GM23338 (cell line): ENCODE measurements around the gene TJP1. TPM values are rescaled to one million over a fixed set of nuclear protein-coding genes. Genes with fewer than 3 reads are reported as not detected.

Experiments
- ATAC-seq: fragments of 200-7000 bp; cut with Tn5 transposase; 3 replicates; pipeline ENCODE4 v1.9.1; 2020
- DNase-seq: peaks from one replicate; pipeline ENCODE4 v3.0.0-alpha.2; 2015; ENCODE audit warnings: low spot score
- H2AFZ ChIP-seq: fragments of 200-600 bp; sonication (generic); 2 replicates; pipeline ENCODE4 v1.8.0; 2016; ENCODE audit warnings: antibody characterized with exemption, mild to moderate bottlenecking, moderate library complexity
- H3F3A ChIP-seq: fragments of 200-600 bp; sonication (generic); replicated peaks from 2 replicates; pipeline ENCODE4 v1.8.0; 2017; ENCODE audit warnings: antibody characterized with exemption, mixed run types, low read depth
- H3K27ac ChIP-seq: fragments of 200-600 bp; sonication (generic); 2 replicates; pipeline ENCODE4 v1.6.1; 2016; ENCODE audit warnings: low read depth
- H3K27me3 ChIP-seq: fragments of 200-600 bp; sonication (generic); 2 replicates; pipeline ENCODE4 v1.8.0; 2016; ENCODE audit warnings: mild to moderate bottlenecking, mixed run types, moderate library complexity; ENCODE audit not compliant: insufficient read depth
- H3K36me3 ChIP-seq: fragments of 200-600 bp; sonication (generic); 2 replicates; pipeline ENCODE4 v1.8.0; 2016; ENCODE audit warnings: mild to moderate bottlenecking; ENCODE audit not compliant: insufficient read depth
- H3K4me1 ChIP-seq: fragments of 200-600 bp; sonication (generic); 2 replicates; pipeline ENCODE4 v1.8.0; 2016; ENCODE audit warnings: mild to moderate bottlenecking, moderate library complexity; ENCODE audit not compliant: insufficient read depth
- H3K4me2 ChIP-seq: fragments of 200-600 bp; sonication (generic); 2 replicates; pipeline ENCODE4 v1.7.1; 2017; ENCODE audit warnings: mixed run types
- H3K4me3 ChIP-seq: fragments of 200-600 bp; sonication (generic); 2 replicates; pipeline ENCODE4 v1.6.1; 2016; ENCODE audit warnings: mixed run types
- H3K79me2 ChIP-seq: fragments of 200-600 bp; sonication (generic); replicated peaks from 2 replicates; pipeline ENCODE4 v1.8.0; 2017; ENCODE audit warnings: mild to moderate bottlenecking; ENCODE audit not compliant: insufficient read depth
- H3K9me2 ChIP-seq: fragments of 200-600 bp; sonication (generic); 2 replicates; pipeline ENCODE4 v1.8.0; 2017; ENCODE audit not compliant: insufficient read depth
- H4K20me1 ChIP-seq: fragments of 200-600 bp; sonication (generic); replicated peaks from 2 replicates; pipeline ENCODE4 v1.8.0; 2017; ENCODE audit warnings: mild to moderate bottlenecking; ENCODE audit not compliant: insufficient read depth
- H3K27ac Mint-ChIP-seq: 2 replicates; pipeline ENCODE4 v1.8.0; 2020; ENCODE audit warnings: inconsistent platforms, mild to moderate bottlenecking, moderate library complexity, mixed read lengths
- H3K27me3 Mint-ChIP-seq: 3 replicates; pipeline ENCODE4 v1.8.0; 2022; ENCODE audit warnings: low read depth, mild to moderate bottlenecking, moderate library complexity, mixed read lengths, inconsistent platforms; ENCODE audit not compliant: insufficient read depth, poor library complexity
- H3K36me3 Mint-ChIP-seq: 3 replicates; pipeline ENCODE4 v1.8.0; 2021; ENCODE audit warnings: low read depth, mild to moderate bottlenecking, inconsistent platforms, moderate library complexity, mixed read lengths
- H3K4me1 Mint-ChIP-seq: 3 replicates; pipeline ENCODE4 v1.8.0; 2020; ENCODE audit warnings: mild to moderate bottlenecking, inconsistent platforms, mixed read lengths
- H3K4me3 Mint-ChIP-seq: 3 replicates; pipeline ENCODE4 v1.8.0; 2021; ENCODE audit warnings: moderate library complexity, mild to moderate bottlenecking, inconsistent platforms, mixed read lengths
- H3K9me3 Mint-ChIP-seq: 3 replicates; pipeline ENCODE4 v1.8.0; 2020; ENCODE audit warnings: moderate library complexity, mild to moderate bottlenecking, inconsistent platforms, mixed read lengths
- CREB1 ChIP-seq: fragments of 250-450 bp; sonication (Bioruptor Pico); IDR thresholded peaks from 2 replicates; pipeline ENCODE4 v1.5.0; 2020; ENCODE audit warnings: low read depth, mild to moderate bottlenecking, moderate library complexity
- CTCF ChIP-seq, 2 experiments: fragments of 200-600 bp in 1 of 2; sonication (generic) in 1 of 2; conservative IDR thresholded peaks; 2 replicates each; pipeline versions ENCODE4 v1.5.1 to v1.6.1; 2016 to 2017; ENCODE audit warnings: antibody characterized with exemption in 2 of 2, low read depth in 2 of 2, mild to moderate bottlenecking in 2 of 2, moderate library complexity in 1 of 2
- EZH2 ChIP-seq: fragments of 200-600 bp; sonication (generic); IDR thresholded peaks from one replicate; pipeline ENCODE4 v1.8.0; 2017; ENCODE audit warnings: antibody characterized with exemption, mild to moderate bottlenecking, low read depth; ENCODE audit not compliant: unreplicated experiment
- EZH2phosphoT487 ChIP-seq: fragments of 200-600 bp; sonication (generic); IDR thresholded peaks from one replicate; pipeline ENCODE4 v1.8.1; 2018; ENCODE audit warnings: antibody characterized with exemption; ENCODE audit not compliant: unreplicated experiment
- NANOG ChIP-seq: IDR thresholded peaks from 2 replicates; pipeline ENCODE4 v1.6.1; 2016; ENCODE audit warnings: antibody characterized with exemption, borderline replicate concordance
- POLR2AphosphoS5 ChIP-seq: IDR thresholded peaks from 2 replicates; pipeline ENCODE4 v1.6.1; 2016; ENCODE audit warnings: antibody characterized with exemption, low read depth
- REST ChIP-seq: IDR thresholded peaks from one replicate; pipeline ENCODE4 v1.6.1; 2018; ENCODE audit warnings: antibody characterized with exemption; ENCODE audit not compliant: unreplicated experiment
- STAT1 ChIP-seq: IDR thresholded peaks from one replicate; pipeline ENCODE4 v1.6.1; 2016; ENCODE audit warnings: antibody characterized with exemption; ENCODE audit not compliant: unreplicated experiment
- ZNF114 ChIP-seq: fragments of 250-450 bp; sonication (Bioruptor Pico); IDR thresholded peaks from 2 replicates; pipeline ENCODE4 v1.5.0; 2020; ENCODE audit warnings: mild to moderate bottlenecking, moderate library complexity
- ZNF331 ChIP-seq: fragments of 250-450 bp; sonication (Bioruptor Pico); IDR thresholded peaks from 2 replicates; pipeline ENCODE4 v1.5.0; 2020; ENCODE audit warnings: low read depth, mild to moderate bottlenecking, moderate library complexity
- polyA plus RNA-seq: library from polyadenylated mRNA; unstranded; fragments of >200 nt; fragmentation: Nextera tagmentation; extraction: Ambion mirVana; gene quantifications from 2 replicates; pipeline ENCODE4 v1.2.1, GENCODE V29; 2016
- total RNA-seq: library from RNA; depleted of rRNA; stranded (reverse); fragments of >200 nt; shearing (Covaris generic); gene quantifications from 2 replicates; pipeline ENCODE4 v1.2.3, GENCODE V29; 2014

The TJP1 gene
- total and polyA plus RNA-seq, 2 experiments from 2014 or later = 76.2 to 116 TPM

GRCh38 chr15:29822684-29823459 is 604 bp upstream of the TJP1 start:
- Mint-ChIP-seq H3K36me3 (no peaks in the 10 kb centered on the region), H3K27ac (peak overlapping the region; percentile 84), H3K27me3 (peaks cover 5% of the 10 kb centered on the region), H3K4me1 (peaks cover 21% of the 10 kb centered on the region), H3K9me3 (no peaks in the 10 kb centered on the region), H3K4me3 (peak overlapping the region; percentile 91)
- peak; percentile 70 for DNase-seq
- Histone ChIP-seq H3K79me2 (peaks cover 34% of the 10 kb centered on the region), H2AFZ (peak overlapping the region; percentile 99), H3K27ac (peak overlapping the region; percentile 78; the same call in 1 of the 2 replicates), H3K4me1 (peaks cover 15% of the 10 kb centered on the region), H4K20me1 (peaks cover 10% of the 10 kb centered on the region; the same call in 1 of the 2 replicates), H3F3A (no peaks in the 10 kb centered on the region), H3K4me2 (peak overlapping the region; percentile 88), H3K36me3 (no peaks in the 10 kb centered on the region), H3K9me2 (no peaks in the 10 kb centered on the region), H3K4me3 (peak overlapping the region; percentile 52), H3K27me3 (peaks cover 7% of the 10 kb centered on the region; the same call in 1 of the 2 replicates)
- peak; percentile 23 for ATAC-seq
- TF ChIP-seq REST = no peak
- TF ChIP-seq EZH2phosphoT487 = no peak
- no peak for TF ChIP-seq ZNF331 (CRISPR knock-in tag)
- no peak for TF ChIP-seq ZNF114 (CRISPR knock-in tag)
- no peak for TF ChIP-seq STAT1
- TF ChIP-seq POLR2AphosphoS5 = no peak
- TF ChIP-seq NANOG = no peak
- no peak for TF ChIP-seq EZH2

GRCh38 chr15:29821416-29822099 is 710 bp downstream of the TJP1 start:
- Mint-ChIP-seq H3K36me3 (peaks cover 9% of the 10 kb centered on the region; the same call in 2 of the 3 replicates), H3K9me3 (no peaks in the 10 kb centered on the region), H3K4me3 (peak overlapping the region; percentile 91), H3K27me3 (peaks cover 5% of the 10 kb centered on the region), H3K27ac (peak overlapping the region; percentile 95), H3K4me1 (peaks cover 31% of the 10 kb centered on the region)
- Histone ChIP-seq H3K27ac (peak overlapping the region; percentile 87), H3F3A (no peaks in the 10 kb centered on the region), H3K27me3 (peaks cover 7% of the 10 kb centered on the region; the same call in 1 of the 2 replicates), H3K79me2 (peaks cover 47% of the 10 kb centered on the region), H3K9me2 (no peaks in the 10 kb centered on the region), H3K36me3 (no peaks in the 10 kb centered on the region), H4K20me1 (peaks cover 19% of the 10 kb centered on the region), H3K4me1 (peaks cover 17% of the 10 kb centered on the region), H2AFZ (no peak overlapping the region), H3K4me3 (peak overlapping the region; percentile 52), H3K4me2 (peak overlapping the region; percentile 77)
- ATAC-seq (peak; percentile 69), DNase-seq (peak; percentile 92)
- TF ChIP-seq CTCF (conservative IDR thresholded peaks at IDR 0.05; ENCODE audit: low read depth in 2 of 2) (no peak), CREB1 (CRISPR knock-in tag) (peak; percentile 60)
